CD4-positive, alpha-beta T cell (primary cell): ENCODE results near the gene ATP5MK. TPM values are rescaled to one million over a fixed set of nuclear protein-coding genes. Genes with fewer than 3 reads are reported as not detected.

ENCODE experiments used
- ATAC-seq: fragments of 200-7000 bp; cut with Tn5 transposase; one replicate; pipeline ENCODE4 v1.10.0; 2022; ENCODE audit warnings: mild to moderate bottlenecking; ENCODE audit not compliant: poor library complexity
- CTCF ChIA-PET: fragments of 350-600 bp; sonication (Branson Sonifier 250); formaldehyde crosslinking; loops from one replicate; lab custom pipeline; 2021; ENCODE audit warnings: antibody characterized with exemption, inconsistent platforms; lab: Charles Lee
- POLR2A ChIA-PET: fragments of 350-600 bp; sonication (Branson Sonifier 250); formaldehyde crosslinking; loops from one replicate; lab custom pipeline; 2021; ENCODE audit warnings: antibody characterized with exemption, inconsistent platforms; lab: Charles Lee
- DNase-seq, 14 experiments: peaks; one replicate each; pipeline ENCODE4 v3.0.0-alpha.2; 2013 to 2020; ENCODE audit warnings: mixed read lengths in 2 of 14
- H3K27ac ChIP-seq, 2 donors: one replicate each; pipeline versions ENCODE4 v1.5.1 to v1.7.0; 2013; ENCODE audit warnings: low read length in 2 of 2, low read depth in 1 of 2, mild to moderate bottlenecking in 1 of 2
- H3K27me3 ChIP-seq, 2 experiments: 1 replicate in 1 of 2; 2 replicates in 1 of 2; pipeline versions ENCODE4 v1.6.1 to v1.7.0; 2013; ENCODE audit warnings: low read length in 2 of 2, control low read depth in 1 of 2, mild to moderate bottlenecking in 1 of 2, moderate library complexity in 1 of 2; ENCODE audit not compliant: insufficient read depth in 2 of 2, control insufficient read depth in 1 of 2
- H3K36me3 ChIP-seq: one replicate; pipeline ENCODE4 v1.6.1; 2013; ENCODE audit warnings: low read length, control low read depth; ENCODE audit not compliant: insufficient read depth
- H3K4me1 ChIP-seq: one replicate; pipeline ENCODE4 v1.6.1; 2013; ENCODE audit warnings: low read length, control low read depth; ENCODE audit not compliant: insufficient read depth
- H3K4me3 ChIP-seq: one replicate; pipeline ENCODE4 v1.5.1; 2013; ENCODE audit warnings: mild to moderate bottlenecking, low read length, moderate library complexity
- H3K9me3 ChIP-seq, 2 experiments: 1 replicate in 1 of 2; 2 replicates in 1 of 2; pipeline versions ENCODE4 v1.6.1 to v1.7.0; 2013; ENCODE audit warnings: low read length in 2 of 2, mild to moderate bottlenecking in 2 of 2, control low read depth in 1 of 2, moderate library complexity in 1 of 2; ENCODE audit not compliant: control insufficient read depth in 1 of 2, insufficient read depth in 1 of 2
- H3K27ac Mint-ChIP-seq: one replicate; pipeline ENCODE4 v1.8.0; 2020; ENCODE audit warnings: mixed read lengths
- H3K27me3 Mint-ChIP-seq: one replicate; pipeline ENCODE4 v1.8.0; 2021; ENCODE audit warnings: mixed read lengths
- H3K36me3 Mint-ChIP-seq: one replicate; pipeline ENCODE4 v1.8.0; 2021; ENCODE audit warnings: low read depth, mixed read lengths
- H3K4me1 Mint-ChIP-seq: one replicate; pipeline ENCODE4 v1.8.0; 2021; ENCODE audit warnings: low read depth, mixed read lengths
- H3K4me3 Mint-ChIP-seq: one replicate; pipeline ENCODE4 v1.8.0; 2020; ENCODE audit warnings: mild to moderate bottlenecking, mixed read lengths
- H3K9me3 Mint-ChIP-seq: one replicate; pipeline ENCODE4 v1.8.0; 2020; ENCODE audit warnings: mixed read lengths
- CTCF ChIP-seq: fragments of 200-600 bp; IDR thresholded peaks from one replicate; pipeline ENCODE4 v1.8.0; 2022; ENCODE audit warnings: antibody characterized with exemption, mild to moderate bottlenecking
- intact Hi-C, 2 experiments: fragments of 100-400 bp; cut with DNase I in 1 of 2; cut with micrococcal nuclease in 1 of 2; formaldehyde crosslinking; loops; one replicate each; pipeline versions ENCODE4 v1.15.1 to v1.9.0; 2023 to 2025; cut with DNase I, micrococcal nuclease
- total RNA-seq, 174 experiments: library from RNA in 2 of 174; stranded (reverse) in 2 of 174; gene quantifications; one replicate each; pipeline ENCODE4 v1.2.3 and lab custom pipeline; 2021 to 2026

Gene ATP5MK
- total RNA-seq, 2 experiments from 2014 or later, result 107 to 111 TPM

- ChIA-PET POLR2A (interaction anchor here (2.8 kb wide), 1 partner anchor 26 kb away, joined by 27 read pairs; the partner anchor contains the start of gene TAF5), CTCF (interaction anchor here (1.1 kb wide), 1 partner anchor 26 kb away, joined by 3 read pairs; no protein-coding TSS in a partner anchor)
- Histone ChIP-seq H3K27ac (no peak overlapping the region), H3K4me3 (no peak overlapping the region), H3K9me3 (no peaks in the 10 kb centered on the region), H3K4me1 (peaks cover 23% of the 10 kb centered on the region), H3K27me3 (no peaks in the 10 kb centered on the region), H3K36me3 (peaks cover 30% of the 10 kb centered on the region)
- peaks cover 60% of the 10 kb centered on the region for H3K36me3 Mint-ChIP-seq
- H3K27me3 Mint-ChIP-seq, result no peaks in the 10 kb centered on the region
- peaks cover 55% of the 10 kb centered on the region for H3K4me1 Mint-ChIP-seq
- no peak for ATAC-seq
- DNase-seq, result no peak
- H3K4me3 Mint-ChIP-seq, result peak overlapping the region; percentile 76
- H3K27ac Mint-ChIP-seq, result peak overlapping the region; percentile 52
- no peak for TF ChIP-seq CTCF
- intact Hi-C loops, result no loop called here
- H3K9me3 Mint-ChIP-seq, result no peaks in the 10 kb centered on the region
These were observed 2.1 kb downstream of the ATP5MK start for GRCh38 chr10:103394180-103394579.

DNA sequence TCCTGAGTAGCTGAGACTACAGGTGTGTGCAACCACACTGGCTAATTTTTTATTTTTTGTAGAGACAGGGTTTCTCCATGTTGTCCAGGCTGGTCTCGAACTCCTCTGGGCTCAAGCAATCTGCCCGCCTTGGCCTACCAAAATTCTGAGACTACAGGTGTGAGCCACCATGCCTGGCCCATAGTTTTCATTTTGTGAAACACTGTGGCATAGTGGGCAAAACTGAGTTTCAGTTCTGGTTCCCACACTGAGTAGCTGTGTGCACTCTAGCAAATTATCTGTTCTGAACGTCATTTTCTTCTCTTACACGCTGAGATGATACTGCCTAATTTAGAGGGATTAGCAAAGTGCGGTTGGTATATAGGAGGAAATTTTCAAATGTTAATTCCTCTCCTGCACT lies 13.5 kb downstream of the ATP5MK start:
- ChIA-PET CTCF (no interaction called here), POLR2A (no interaction called here)
- Mint-ChIP-seq H3K27ac (no peak overlapping the region), H3K9me3 (no peaks in the 10 kb centered on the region), H3K36me3 (peaks cover 70% of the 10 kb centered on the region), H3K27me3 (no peaks in the 10 kb centered on the region), H3K4me3 (no peak overlapping the region), H3K4me1 (no peaks in the 10 kb centered on the region)
- Histone ChIP-seq H3K4me3 (no peak overlapping the region), H3K36me3 (peaks cover 50% of the 10 kb centered on the region), H3K27me3 (no peaks in the 10 kb centered on the region), H3K9me3 (no peaks in the 10 kb centered on the region), H3K27ac (no peak overlapping the region), H3K4me1 (no peaks in the 10 kb centered on the region)
- no peak for TF ChIP-seq CTCF
- no peak for DNase-seq
- no peak for ATAC-seq
- intact Hi-C loops, result no loop called here

- no peak for TF ChIP-seq CTCF
- Mint-ChIP-seq H3K27me3 (no peaks in the 10 kb centered on the region), H3K36me3 (peaks cover 57% of the 10 kb centered on the region), H3K4me1 (peaks cover 34% of the 10 kb centered on the region), H3K9me3 (no peaks in the 10 kb centered on the region), H3K27ac (peak overlapping the region; percentile 31), H3K4me3 (no peak overlapping the region)
- POLR2A ChIA-PET, result interaction anchor here (1.0 kb wide), 2 partner anchors 21 to 23 kb away, joined by 3 read pairs; partner anchors contain the start of gene PCGF6
- ATAC-seq (no peak), DNase-seq (no peak)
- peaks cover 12% of the 10 kb centered on the region for H3K4me1 ChIP-seq
- CTCF ChIA-PET, result no interaction called here
- intact Hi-C loops, result no loop called here
- H3K4me3 ChIP-seq, result no peak overlapping the region
- peaks cover 45% of the 10 kb centered on the region for H3K36me3 ChIP-seq
- no peaks in the 10 kb centered on the region for H3K9me3 ChIP-seq
- H3K27me3 ChIP-seq, result no peaks in the 10 kb centered on the region
- H3K27ac ChIP-seq, result no peak overlapping the region
These were observed 22.0 kb downstream of the ATP5MK start for GRCh38 chr10:103374263-103374662.
